CD4-positive, alpha-beta T cell treated with Interleukin-6 at 100 ng/mL for 8 hours (primary cell): ENCODE data around the gene ANAPC16.
"Not testable (repeated sequence)": the region's sequence is repeated elsewhere in the genome, so short reads cannot be mapped to it uniquely, and the experiment has no call there.

ENCODE experiments used
- DNase-seq: peaks from one replicate; pipeline ENCODE4 v3.0.0-alpha.2; 2020; ENCODE audit warnings: mixed read lengths, low spot score

Gene ANAPC16

GRCh38 chr10:72211832-72212231 lies 4.0 kb upstream of the ANAPC16 start:
- DNase-seq: not testable (repeated sequence)

- DNase-seq: no peak
Measured at GRCh38 chr10:72218325-72218724, 2.5 kb downstream of the ANAPC16 start.

- DNase-seq: no peak
Measured at GRCh38 chr10:72218726-72219125, 2.9 kb downstream of the ANAPC16 start.

- no peak for DNase-seq
Measured at GRCh38 chr10:72219235-72219814, 3.5 kb downstream of the ANAPC16 start.

GRCh38 chr10:72220637-72221036 lies 4.8 kb downstream of the ANAPC16 start:
- DNase-seq: no peak

GRCh38 chr10:72221278-72221677 lies 5.5 kb downstream of the ANAPC16 start:
- no peak for DNase-seq

- DNase-seq: no peak
Measured at GRCh38 chr10:72223743-72224101, 7.9 kb downstream of the ANAPC16 start.

GRCh38 chr10:72224191-72224590 lies 8.4 kb downstream of the ANAPC16 start:
- not testable (repeated sequence) for DNase-seq

GRCh38 chr10:72226418-72227027 lies 10.7 kb downstream of the ANAPC16 start:
- DNase-seq: no peak

- DNase-seq: no peak
Measured at GRCh38 chr10:72227826-72228225, 12.0 kb downstream of the ANAPC16 start.

GRCh38 chr10:72228318-72228751 lies 12.5 kb downstream of the ANAPC16 start:
- DNase-seq: no peak

GRCh38 chr10:72229261-72230251 lies 13.7 kb downstream of the ANAPC16 start:
- DNase-seq: no peak

- no peak for DNase-seq
Measured at GRCh38 chr10:72233621-72234020, 17.8 kb downstream of the ANAPC16 start.

- no peak for DNase-seq
Measured at GRCh38 chr10:72234560-72235095, 18.8 kb downstream of the ANAPC16 start.

- no peak for DNase-seq
Measured at GRCh38 chr10:72235544-72236279, 19.9 kb downstream of the ANAPC16 start.

GRCh38 chr10:72238392-72239175 lies 22.8 kb downstream of the ANAPC16 start:
- no peak for DNase-seq

GRCh38 chr10:72239409-72239808 lies 23.6 kb downstream of the ANAPC16 start:
- no peak for DNase-seq

- no peak for DNase-seq
Measured at GRCh38 chr10:72240371-72240770, 24.6 kb downstream of the ANAPC16 start.

GRCh38 chr10:72241691-72242252 lies 26.0 kb downstream of the ANAPC16 start:
- DNase-seq: no peak

- DNase-seq: no peak
Measured at GRCh38 chr10:72242675-72243074, 26.9 kb downstream of the ANAPC16 start.
